A549 (cell line): ENCODE data around the gene CFAP69. TPM values are rescaled to one million over a fixed set of nuclear protein-coding genes. Genes with fewer than 3 reads are reported as not detected.

Experiments
- ATAC-seq, 2 experiments: fragments of 200-7000 bp in 1 of 2; fragments of >200 bp in 1 of 2; cut with Nextera tagmentation in 1 of 2; cut with Tn5 transposase in 1 of 2; 3 replicates each; pipeline versions ENCODE4 v1.8.0 to v1.9.1; 2018 to 2020; ENCODE audit warnings: mild to moderate bottlenecking in 1 of 2, moderate library complexity in 1 of 2
- CTCF ChIA-PET: fragments of 300-600 bp; sonication (Branson Sonifier 250); formaldehyde crosslinking; extraction: SDS; loops from one replicate; lab custom pipeline; 2021; ENCODE audit warnings: antibody characterized with exemption, inconsistent platforms; lab: Yijun Ruan, JAX
- POLR2A ChIA-PET: fragments of 350-600 bp; formaldehyde crosslinking; extraction: SDS; loops from one replicate; lab custom pipeline; 2021; ENCODE audit warnings: antibody characterized with exemption, inconsistent platforms; lab: Yijun Ruan, JAX
- DNase-seq, 2 experiments: peaks; one replicate each; pipeline versions ENCODE4 v3.0.0 to v3.0.0-alpha.2; 2011 to 2016; ENCODE audit warnings: low read depth in 1 of 2, low spot score in 1 of 2
- FAIRE-seq: peaks from 2 replicates; lab custom pipeline; 2011; peaks lifted over from hg19 to GRCh38; lab: Jason Lieb, UNC
- H3K27ac ChIP-seq, 2 experiments: fragments of >200 bp; sonication (Bioruptor Twin); formaldehyde crosslinking; 3 replicates each; pipeline ENCODE4 v1.5.1; 2016 to 2017
- H3K4me1 ChIP-seq: fragments of >200 bp; sonication (Bioruptor Twin); formaldehyde crosslinking; 3 replicates; pipeline ENCODE4 v1.6.1; 2016
- H3K4me2 ChIP-seq: fragments of >200 bp; sonication (Bioruptor Twin); formaldehyde crosslinking; 3 replicates; pipeline ENCODE4 v1.6.1; 2016
- H3K4me3 ChIP-seq: fragments of >200 bp; sonication (Bioruptor Twin); formaldehyde crosslinking; 3 replicates; pipeline ENCODE4 v1.5.1; 2016
- H3K9me3 ChIP-seq: fragments of >200 bp; sonication (Bioruptor Twin); formaldehyde crosslinking; 3 replicates; pipeline ENCODE4 v1.6.1; 2016
- EHF ChIP-seq: fragments of 250-450 bp; sonication (Bioruptor Pico); IDR thresholded peaks from 2 replicates; pipeline ENCODE4 v1.5.0; 2020; ENCODE audit warnings: mild to moderate bottlenecking
- ESRRA ChIP-seq: fragments of 150-350 bp; IDR thresholded peaks from 2 replicates; pipeline ENCODE4 v1.6.1; 2014; ENCODE audit warnings: mild to moderate bottlenecking, low read length, borderline replicate concordance
- FOSL2 ChIP-seq, 2 experiments: fragments of 450-650 bp in 1 of 2; fragments of >200 bp in 1 of 2; sonication (Bioruptor Twin) in 1 of 2; formaldehyde crosslinking; IDR thresholded peaks; 2 replicates each; pipeline versions ENCODE4 v1.5.0 to v1.6.1; 2016 to 2020; ENCODE audit warnings: mild to moderate bottlenecking in 1 of 2, moderate library complexity in 1 of 2
- GATA3 ChIP-seq: IDR thresholded peaks from 2 replicates; pipeline ENCODE4 v1.6.1; 2012; ENCODE audit warnings: borderline replicate concordance
- HDAC2 ChIP-seq: fragments of 200-600 bp; sonication (generic); IDR thresholded peaks from 2 replicates; pipeline ENCODE4 v1.6.1; 2016
- HEYL ChIP-seq: fragments of 250-450 bp; sonication (Bioruptor Pico); IDR thresholded peaks from 2 replicates; pipeline ENCODE4 v1.8.0; 2021; ENCODE audit warnings: mild to moderate bottlenecking, moderate library complexity
- HOXA7 ChIP-seq: fragments of 250-450 bp; sonication (Bioruptor Pico); IDR thresholded peaks from 2 replicates; pipeline ENCODE4 v1.5.0; 2020; ENCODE audit warnings: mild to moderate bottlenecking, moderate library complexity
- JUN ChIP-seq, 2 experiments: fragments of >200 bp; sonication (Bioruptor Twin); formaldehyde crosslinking; IDR thresholded peaks; 2 replicates in 1 of 2; 3 replicates in 1 of 2; pipeline ENCODE4 v1.6.1; 2016 to 2017
- JUNB ChIP-seq: fragments of >200 bp; sonication (Bioruptor Twin); formaldehyde crosslinking; IDR thresholded peaks from 2 replicates; pipeline ENCODE4 v1.6.1; 2016
- KDM5A ChIP-seq: fragments of 200-600 bp; sonication (generic); IDR thresholded peaks from 2 replicates; pipeline ENCODE4 v1.6.1; 2016; ENCODE audit warnings: antibody characterized with exemption, mild to moderate bottlenecking
- MAFK ChIP-seq: fragments of 450-650 bp; IDR thresholded peaks from 2 replicates; pipeline ENCODE4 v1.6.1; 2014; ENCODE audit not compliant: partially characterized antibody
- MAZ ChIP-seq: fragments of 150-350 bp; IDR thresholded peaks from 2 replicates; pipeline ENCODE4 v1.6.1; 2014; ENCODE audit warnings: antibody characterized with exemption, low read depth, low read length, borderline replicate concordance
- NFE2L2 ChIP-seq: fragments of 150-350 bp; conservative IDR thresholded peaks from 2 replicates; pipeline ENCODE4 v1.6.1; 2014; ENCODE audit warnings: low read length
- NR3C1 ChIP-seq: fragments of >200 bp; sonication (Bioruptor Twin); formaldehyde crosslinking; IDR thresholded peaks from 3 replicates; pipeline ENCODE4 v1.6.1; 2017
- PHF8 ChIP-seq: fragments of 200-600 bp; sonication (generic); IDR thresholded peaks from 2 replicates; pipeline ENCODE4 v1.6.1; 2016; ENCODE audit warnings: low read depth, mild to moderate bottlenecking, antibody characterized with exemption, moderate library complexity, borderline replicate concordance
- POLR2AphosphoS2 ChIP-seq: conservative IDR thresholded peaks from 2 replicates; pipeline ENCODE4 v1.6.1; 2012; ENCODE audit warnings: low read length, improper control_type of control experiment, inconsistent platforms
- RAD21 ChIP-seq, 2 experiments: fragments of >200 bp in 1 of 2; sonication (Bioruptor Twin) in 1 of 2; formaldehyde crosslinking in 1 of 2; IDR thresholded peaks in 1 of 2; conservative IDR thresholded peaks in 1 of 2; 2 replicates in 1 of 2; 3 replicates in 1 of 2; pipeline ENCODE4 v1.6.1; 2012 to 2018; ENCODE audit warnings: inconsistent platforms in 1 of 2
- TP53 ChIP-seq: fragments of 250-450 bp; sonication (Bioruptor Pico); IDR thresholded peaks from 2 replicates; pipeline ENCODE4 v1.5.0; 2021; ENCODE audit warnings: mild to moderate bottlenecking, moderate library complexity
- ZNF302 ChIP-seq: fragments of 250-450 bp; sonication (Bioruptor Pico); IDR thresholded peaks from 2 replicates; pipeline ENCODE4 v1.9.0; 2021; ENCODE audit warnings: inconsistent platforms, mild to moderate bottlenecking, moderate library complexity
- WGBS: methylation state at CpG from one replicate; pipeline ENCODE4 v1.1.6; 2017; ENCODE audit errors: missing lambda C conversion rate; 5-methylcytosine and 5-hydroxymethylcytosine counted together
- polyA plus RNA-seq, 4 experiments: library from polyadenylated mRNA; depleted of rRNA in 3 of 4; stranded (reverse); fragments of >200 nt; fragmentation: RNase III in 1 of 4; extraction: RNeasy Plus Mini Kit Qiagen cat#74134 plus additional on column Dnase treatment in 1 of 4; gene quantifications; 2 replicates in 3 of 4; 3 replicates in 1 of 4; pipeline ENCODE4 v1.2.3, GENCODE V29; 2011 to 2017
- TF ChIP-seq, protein P1 (sequence below): fragments of >200 bp; sonication (Bioruptor Twin); formaldehyde crosslinking; IDR thresholded peaks from 3 replicates; pipeline ENCODE4 v1.5.1; 2016
- TF ChIP-seq, protein P2 (sequence below): fragments of 250-450 bp; sonication (Bioruptor Pico); IDR thresholded peaks from 2 replicates; pipeline ENCODE4 v1.5.0; 2020; ENCODE audit warnings: low read depth, mild to moderate bottlenecking, moderate library complexity

CFAP69 gene
- polyA plus RNA-seq, 2 of the 4 experiments (the other 2 are of a cell fraction): 1.9 to 6.1 TPM

DNA sequence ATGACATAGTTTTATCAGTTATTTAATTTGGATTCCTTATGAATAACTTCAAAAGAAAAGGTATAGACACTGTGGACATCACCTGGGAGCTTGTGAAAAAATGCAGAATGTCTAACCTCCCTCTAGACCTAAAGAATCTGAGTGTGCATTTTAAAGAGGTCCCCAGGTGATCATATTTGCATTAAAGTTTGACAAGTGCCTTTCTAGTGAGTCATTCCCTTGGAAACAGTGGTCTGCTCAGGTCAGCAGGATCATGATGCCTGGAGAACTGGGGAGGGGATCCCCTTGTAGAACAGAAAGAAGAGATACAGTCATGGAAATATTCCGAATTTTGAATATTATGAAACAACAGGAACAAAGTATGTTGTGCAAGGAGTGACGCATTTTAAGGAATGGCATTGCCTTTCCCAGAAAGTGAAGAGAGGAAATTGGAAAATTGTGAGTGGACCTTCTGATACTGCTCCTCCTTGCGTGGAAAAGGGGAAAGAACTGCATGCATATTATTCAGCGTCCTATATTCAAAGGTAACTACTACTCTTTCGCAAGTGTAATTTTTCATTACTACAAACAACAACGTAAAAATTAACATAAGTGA is 28.8 kb upstream of the CFAP69 start:
- 91% methylated on average over 6 of the region's 6 CpGs for WGBS
- no peak overlapping the region for H3K4me3 ChIP-seq
- ATAC-seq: no peak
- no peak overlapping the region for H3K4me2 ChIP-seq
- CTCF ChIA-PET: interaction anchor here (1.1 kb wide), 1 partner anchor 17 kb away, joined by 3 read pairs; no protein-coding TSS in a partner anchor
- no peak for FAIRE-seq
- no peak for TF ChIP-seq JUNB
- no peak for TF ChIP-seq EHF (CRISPR knock-in tag)
- no peak for TF ChIP-seq GATA3
- TF ChIP-seq, protein P1, sequence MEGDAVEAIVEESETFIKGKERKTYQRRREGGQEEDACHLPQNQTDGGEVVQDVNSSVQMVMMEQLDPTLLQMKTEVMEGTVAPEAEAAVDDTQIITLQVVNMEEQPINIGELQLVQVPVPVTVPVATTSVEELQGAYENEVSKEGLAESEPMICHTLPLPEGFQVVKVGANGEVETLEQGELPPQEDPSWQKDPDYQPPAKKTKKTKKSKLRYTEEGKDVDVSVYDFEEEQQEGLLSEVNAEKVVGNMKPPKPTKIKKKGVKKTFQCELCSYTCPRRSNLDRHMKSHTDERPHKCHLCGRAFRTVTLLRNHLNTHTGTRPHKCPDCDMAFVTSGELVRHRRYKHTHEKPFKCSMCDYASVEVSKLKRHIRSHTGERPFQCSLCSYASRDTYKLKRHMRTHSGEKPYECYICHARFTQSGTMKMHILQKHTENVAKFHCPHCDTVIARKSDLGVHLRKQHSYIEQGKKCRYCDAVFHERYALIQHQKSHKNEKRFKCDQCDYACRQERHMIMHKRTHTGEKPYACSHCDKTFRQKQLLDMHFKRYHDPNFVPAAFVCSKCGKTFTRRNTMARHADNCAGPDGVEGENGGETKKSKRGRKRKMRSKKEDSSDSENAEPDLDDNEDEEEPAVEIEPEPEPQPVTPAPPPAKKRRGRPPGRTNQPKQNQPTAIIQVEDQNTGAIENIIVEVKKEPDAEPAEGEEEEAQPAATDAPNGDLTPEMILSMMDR: no peak
- no peak for TF ChIP-seq KDM5A
- TF ChIP-seq MAFK: no peak
- no peak for TF ChIP-seq POLR2AphosphoS2
- no peak for TF ChIP-seq TP53
- TF ChIP-seq HDAC2: no peak
- POLR2A ChIA-PET: no interaction called here
- DNase-seq: no peak
- H3K9me3 ChIP-seq: no peaks in the 10 kb centered on the region
- no peak overlapping the region for H3K27ac ChIP-seq
- H3K4me1 ChIP-seq: peaks cover 5% of the 10 kb centered on the region; the same call in 1 of the 3 replicates

DNA sequence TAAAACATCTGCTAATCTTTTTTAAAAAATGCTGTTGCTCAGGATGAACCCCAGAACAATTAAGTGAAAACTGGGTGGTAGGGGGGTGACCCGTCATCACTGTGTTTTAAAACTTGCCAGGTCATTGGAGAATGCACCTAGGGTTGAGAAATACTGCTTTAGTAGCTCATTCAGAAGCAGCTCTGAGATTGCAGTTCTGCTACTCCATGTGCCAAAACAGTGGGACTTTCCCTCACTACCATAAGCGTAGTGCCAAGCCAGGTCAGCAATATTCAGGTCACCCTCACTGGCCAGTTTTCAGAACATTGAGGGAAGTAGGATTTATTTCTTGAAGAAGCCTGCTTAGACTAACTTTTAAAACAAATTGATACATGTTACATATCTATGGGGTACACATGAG is 28.2 kb upstream of the CFAP69 start:
- ATAC-seq: no peak
- no peak overlapping the region for H3K4me2 ChIP-seq
- TF ChIP-seq MAFK: peak; percentile 22
- no peak for TF ChIP-seq NR3C1
- no peak for TF ChIP-seq PHF8
- no peak for TF ChIP-seq NFE2L2
- TF ChIP-seq HDAC2: no peak
- no peak for TF ChIP-seq RAD21 (conservative IDR thresholded peaks at IDR 0.05 in 1 of 2, IDR thresholded peaks at IDR 0.05 in 1 of 2)
- TF ChIP-seq, all 56 proteins: peak for 1
- no peak overlapping the region for H3K27ac ChIP-seq
- FAIRE-seq (no peak), DNase-seq (no peak)
- H3K9me3 ChIP-seq: no peaks in the 10 kb centered on the region
- CTCF ChIA-PET: no interaction called here
- no peak overlapping the region for H3K4me3 ChIP-seq
- 88% methylated on average over 2 of the region's 2 CpGs for WGBS
- peaks cover 5% of the 10 kb centered on the region; the same call in 1 of the 3 replicates for H3K4me1 ChIP-seq
- POLR2A ChIA-PET: no interaction called here

DNA sequence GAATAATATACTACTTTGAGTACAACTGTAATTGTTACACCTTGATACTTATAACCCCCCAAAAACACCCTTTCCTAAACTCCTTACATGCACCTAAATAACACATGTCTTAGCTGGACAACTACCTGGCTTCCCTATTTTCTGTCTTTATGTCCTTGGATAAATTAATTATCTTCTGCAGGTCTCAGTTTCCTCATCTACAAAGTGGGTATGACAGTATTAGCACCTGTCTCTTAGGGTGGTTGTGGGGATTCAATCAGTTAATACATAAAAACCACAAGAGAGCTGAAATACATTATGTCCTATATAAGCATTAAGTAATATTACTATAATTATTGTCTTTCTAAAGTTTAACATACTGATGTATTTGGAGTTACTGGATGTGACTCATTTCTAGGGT is 22.6 kb upstream of the CFAP69 start:
- no peak for FAIRE-seq
- POLR2A ChIA-PET: no interaction called here
- CTCF ChIA-PET: interaction anchor here (1.6 to 2.5 kb wide), 3 partner anchors 10 to 68 kb away, joined by 5 to 9 read pairs (median 8); partner anchors contain the start of genes STEAP1 and STEAP2

More for the DNA sequence above, 22.6 kb upstream of the CFAP69 start:
- no peak for TF ChIP-seq ZNF302 (CRISPR knock-in tag)
- TF ChIP-seq MAZ: no peak
- no peak for TF ChIP-seq JUN (IDR thresholded peaks at IDR 0.05)
- TF ChIP-seq ESRRA: no peak
- TF ChIP-seq HDAC2: no peak
- no peak for TF ChIP-seq HOXA7 (CRISPR knock-in tag)
- no peak for TF ChIP-seq RAD21 (conservative IDR thresholded peaks at IDR 0.05 in 1 of 2, IDR thresholded peaks at IDR 0.05 in 1 of 2)
- no peak for TF ChIP-seq FOSL2 (IDR thresholded peaks at IDR 0.05)
- TF ChIP-seq FOSL2 (CRISPR knock-in tag; IDR thresholded peaks at IDR 0.05): no peak
- no peak for TF ChIP-seq HEYL (CRISPR knock-in tag)
- TF ChIP-seq, protein P2, sequence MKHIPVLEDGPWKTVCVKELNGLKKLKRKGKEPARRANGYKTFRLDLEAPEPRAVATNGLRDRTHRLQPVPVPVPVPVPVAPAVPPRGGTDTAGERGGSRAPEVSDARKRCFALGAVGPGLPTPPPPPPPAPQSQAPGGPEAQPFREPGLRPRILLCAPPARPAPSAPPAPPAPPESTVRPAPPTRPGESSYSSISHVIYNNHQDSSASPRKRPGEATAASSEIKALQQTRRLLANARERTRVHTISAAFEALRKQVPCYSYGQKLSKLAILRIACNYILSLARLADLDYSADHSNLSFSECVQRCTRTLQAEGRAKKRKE (CRISPR knock-in tag): no peak
- Histone ChIP-seq H3K4me1 (peaks cover 11% of the 10 kb centered on the region), H3K27ac (no peak overlapping the region), H3K4me3 (no peak overlapping the region), H3K4me2 (no peak overlapping the region), H3K9me3 (no peaks in the 10 kb centered on the region)
- DNase-seq: no peak
- no peak for ATAC-seq
